A549 (cell line): ENCODE measurements around the gene NDUFB2. TPM values are rescaled to one million over a fixed set of nuclear protein-coding genes. Genes with fewer than 3 reads are reported as not detected.

Source experiments
- ATAC-seq, 2 experiments: fragments of 200-7000 bp in 1 of 2; fragments of >200 bp in 1 of 2; cut with Nextera tagmentation in 1 of 2; cut with Tn5 transposase in 1 of 2; 3 replicates each; pipeline versions ENCODE4 v1.8.0 to v1.9.1; 2018 to 2020; ENCODE audit warnings: mild to moderate bottlenecking in 1 of 2, moderate library complexity in 1 of 2
- CTCF ChIA-PET: fragments of 300-600 bp; sonication (Branson Sonifier 250); formaldehyde crosslinking; extraction: SDS; loops from one replicate; lab custom pipeline; 2021; ENCODE audit warnings: antibody characterized with exemption, inconsistent platforms; lab: Yijun Ruan, JAX
- POLR2A ChIA-PET: fragments of 350-600 bp; formaldehyde crosslinking; extraction: SDS; loops from one replicate; lab custom pipeline; 2021; ENCODE audit warnings: antibody characterized with exemption, inconsistent platforms; lab: Yijun Ruan, JAX
- DNase-seq, 2 experiments: peaks; one replicate each; pipeline versions ENCODE4 v3.0.0 to v3.0.0-alpha.2; 2011 to 2016; ENCODE audit warnings: low read depth in 1 of 2, low spot score in 1 of 2
- FAIRE-seq: peaks from 2 replicates; lab custom pipeline; 2011; peaks lifted over from hg19 to GRCh38; lab: Jason Lieb, UNC
- H3K27ac ChIP-seq, 2 experiments: fragments of >200 bp; sonication (Bioruptor Twin); formaldehyde crosslinking; 3 replicates each; pipeline ENCODE4 v1.5.1; 2016 to 2017
- H3K4me1 ChIP-seq: fragments of >200 bp; sonication (Bioruptor Twin); formaldehyde crosslinking; 3 replicates; pipeline ENCODE4 v1.6.1; 2016
- H3K4me2 ChIP-seq: fragments of >200 bp; sonication (Bioruptor Twin); formaldehyde crosslinking; 3 replicates; pipeline ENCODE4 v1.6.1; 2016
- H3K4me3 ChIP-seq: fragments of >200 bp; sonication (Bioruptor Twin); formaldehyde crosslinking; 3 replicates; pipeline ENCODE4 v1.5.1; 2016
- H3K9me3 ChIP-seq: fragments of >200 bp; sonication (Bioruptor Twin); formaldehyde crosslinking; 3 replicates; pipeline ENCODE4 v1.6.1; 2016
- CBX8 ChIP-seq: fragments of 200-600 bp; sonication (generic); IDR thresholded peaks from 2 replicates; pipeline ENCODE4 v1.6.1; 2016
- CEBPB ChIP-seq, 2 experiments: fragments of >200 bp in 1 of 2; sonication (Bioruptor Twin) in 1 of 2; formaldehyde crosslinking in 1 of 2; IDR thresholded peaks; 2 replicates each; pipeline ENCODE4 v1.6.1; 2012 to 2016
- EHF ChIP-seq: fragments of 250-450 bp; sonication (Bioruptor Pico); IDR thresholded peaks from 2 replicates; pipeline ENCODE4 v1.5.0; 2020; ENCODE audit warnings: mild to moderate bottlenecking
- EHMT2 ChIP-seq: fragments of 200-600 bp; sonication (generic); IDR thresholded peaks from 2 replicates; pipeline ENCODE4 v1.6.1; 2016; ENCODE audit warnings: antibody characterized with exemption, low read depth, mild to moderate bottlenecking, moderate library complexity
- EP300 ChIP-seq, 2 experiments: fragments of >200 bp; sonication (Bioruptor Twin); formaldehyde crosslinking; IDR thresholded peaks; 2 replicates in 1 of 2; 3 replicates in 1 of 2; pipeline ENCODE4 v1.6.1; 2016 to 2017
- ESRRA ChIP-seq: fragments of 150-350 bp; IDR thresholded peaks from 2 replicates; pipeline ENCODE4 v1.6.1; 2014; ENCODE audit warnings: mild to moderate bottlenecking, low read length, borderline replicate concordance
- FOSB ChIP-seq: fragments of 250-450 bp; sonication (Bioruptor Pico); IDR thresholded peaks from 2 replicates; pipeline ENCODE4 v1.5.0; 2020; ENCODE audit warnings: mild to moderate bottlenecking, moderate library complexity
- FOSL2 ChIP-seq, 2 experiments: fragments of 450-650 bp in 1 of 2; fragments of >200 bp in 1 of 2; sonication (Bioruptor Twin) in 1 of 2; formaldehyde crosslinking; IDR thresholded peaks; 2 replicates each; pipeline versions ENCODE4 v1.5.0 to v1.6.1; 2016 to 2020; ENCODE audit warnings: mild to moderate bottlenecking in 1 of 2, moderate library complexity in 1 of 2
- GATA3 ChIP-seq: IDR thresholded peaks from 2 replicates; pipeline ENCODE4 v1.6.1; 2012; ENCODE audit warnings: borderline replicate concordance
- HDAC2 ChIP-seq: fragments of 200-600 bp; sonication (generic); IDR thresholded peaks from 2 replicates; pipeline ENCODE4 v1.6.1; 2016
- JUNB ChIP-seq: fragments of >200 bp; sonication (Bioruptor Twin); formaldehyde crosslinking; IDR thresholded peaks from 2 replicates; pipeline ENCODE4 v1.6.1; 2016
- KDM1A ChIP-seq: fragments of 200-600 bp; sonication (generic); IDR thresholded peaks from 2 replicates; pipeline ENCODE4 v1.6.1; 2016; ENCODE audit warnings: low read depth, mild to moderate bottlenecking
- NPAS2 ChIP-seq: fragments of 250-450 bp; sonication (Bioruptor Pico); IDR thresholded peaks from 2 replicates; pipeline ENCODE4 v1.8.0; 2022; ENCODE audit warnings: mild to moderate bottlenecking, moderate library complexity, borderline replicate concordance
- NR3C1 ChIP-seq: fragments of >200 bp; sonication (Bioruptor Twin); formaldehyde crosslinking; IDR thresholded peaks from 3 replicates; pipeline ENCODE4 v1.6.1; 2017
- PHF8 ChIP-seq: fragments of 200-600 bp; sonication (generic); IDR thresholded peaks from 2 replicates; pipeline ENCODE4 v1.6.1; 2016; ENCODE audit warnings: low read depth, mild to moderate bottlenecking, antibody characterized with exemption, moderate library complexity, borderline replicate concordance
- POLR2A ChIP-seq: IDR thresholded peaks from 2 replicates; pipeline ENCODE4 v1.6.1; 2012; ENCODE audit warnings: mild to moderate bottlenecking, low read length
- RAD21 ChIP-seq, 2 experiments: fragments of >200 bp in 1 of 2; sonication (Bioruptor Twin) in 1 of 2; formaldehyde crosslinking in 1 of 2; IDR thresholded peaks in 1 of 2; conservative IDR thresholded peaks in 1 of 2; 2 replicates in 1 of 2; 3 replicates in 1 of 2; pipeline ENCODE4 v1.6.1; 2012 to 2018; ENCODE audit warnings: inconsistent platforms in 1 of 2
- RNF2 ChIP-seq: fragments of 200-600 bp; sonication (generic); IDR thresholded peaks from 2 replicates; pipeline ENCODE4 v1.6.1; 2016; ENCODE audit warnings: low read depth, mild to moderate bottlenecking, antibody characterized with exemption, moderate library complexity, borderline replicate concordance
- ZC3H11A ChIP-seq: fragments of 450-650 bp; IDR thresholded peaks from 2 replicates; pipeline ENCODE4 v1.6.1; 2014; ENCODE audit warnings: antibody characterized with exemption, mild to moderate bottlenecking
- ZFP36 ChIP-seq: fragments of 450-650 bp; IDR thresholded peaks from 2 replicates; pipeline ENCODE4 v1.6.1; 2014; ENCODE audit warnings: borderline replicate concordance; ENCODE audit not compliant: partially characterized antibody
- ZNF302 ChIP-seq: fragments of 250-450 bp; sonication (Bioruptor Pico); IDR thresholded peaks from 2 replicates; pipeline ENCODE4 v1.9.0; 2021; ENCODE audit warnings: inconsistent platforms, mild to moderate bottlenecking, moderate library complexity
- ZSCAN20 ChIP-seq: fragments of 250-450 bp; sonication (Bioruptor Pico); IDR thresholded peaks from 2 replicates; pipeline ENCODE4 v1.8.0; 2022; ENCODE audit warnings: mild to moderate bottlenecking, moderate library complexity
- WGBS: methylation state at CpG from one replicate; pipeline ENCODE4 v1.1.6; 2017; ENCODE audit errors: missing lambda C conversion rate; 5-methylcytosine and 5-hydroxymethylcytosine counted together
- polyA plus RNA-seq, 4 experiments: library from polyadenylated mRNA; depleted of rRNA in 3 of 4; stranded (reverse); fragments of >200 nt; fragmentation: RNase III in 1 of 4; extraction: RNeasy Plus Mini Kit Qiagen cat#74134 plus additional on column Dnase treatment in 1 of 4; gene quantifications; 2 replicates in 3 of 4; 3 replicates in 1 of 4; pipeline ENCODE4 v1.2.3, GENCODE V29; 2011 to 2017
- TF ChIP-seq, protein P1 (sequence below): IDR thresholded peaks from 2 replicates; pipeline ENCODE4 v1.6.1; 2012
- TF ChIP-seq, protein P2 (sequence below): fragments of >200 bp; sonication (Bioruptor Twin); formaldehyde crosslinking; IDR thresholded peaks from 3 replicates; pipeline ENCODE4 v1.6.1; 2016
- TF ChIP-seq, protein P3 (sequence below): fragments of 150-350 bp; IDR thresholded peaks from 2 replicates; pipeline ENCODE4 v1.6.1; 2014; ENCODE audit warnings: low read depth, mild to moderate bottlenecking, low read length
- TF ChIP-seq, protein P4 (sequence below): fragments of >200 bp; sonication (Bioruptor Twin); formaldehyde crosslinking; IDR thresholded peaks from 3 replicates; pipeline ENCODE4 v1.5.1; 2016
- TF ChIP-seq, protein P5 (sequence below): fragments of 200-600 bp; sonication (generic); IDR thresholded peaks from 2 replicates; pipeline ENCODE4 v1.6.1; 2016; ENCODE audit warnings: antibody characterized with exemption, mild to moderate bottlenecking, moderate library complexity
- TF ChIP-seq, protein P6 (sequence below): fragments of >200 bp; sonication (Bioruptor Twin); formaldehyde crosslinking; IDR thresholded peaks from 2 replicates; pipeline ENCODE4 v1.6.1; 2016

Gene NDUFB2
- polyA plus RNA-seq, 2 of the 4 experiments (the other 2 are of a cell fraction): 370 to 381 TPM

DNA sequence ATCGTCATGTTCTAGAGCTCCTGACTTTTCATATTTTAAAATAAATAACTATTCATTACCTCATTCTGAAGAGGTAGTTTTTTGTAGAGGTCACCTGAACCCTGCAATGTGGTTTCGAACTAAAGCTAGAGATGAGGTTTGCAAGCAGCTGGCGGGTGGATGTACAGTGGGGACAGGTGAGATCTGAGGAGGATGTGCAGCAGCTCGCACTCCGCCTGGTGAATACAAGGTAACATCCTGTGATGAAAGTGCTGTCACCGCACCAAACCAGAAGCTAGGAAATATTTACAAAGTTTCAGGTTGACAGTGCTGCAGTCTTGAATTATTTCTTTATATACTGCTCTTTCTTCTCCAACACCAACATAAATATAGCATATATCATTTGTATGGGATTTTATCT lies 26.5 kb downstream of the NDUFB2 start:
- DNase-seq (no peak), FAIRE-seq (no peak)
- ChIA-PET CTCF (interaction anchor here (1.3 kb wide), 1 partner anchor 17 kb away, joined by 3 read pairs; no protein-coding TSS in a partner anchor), POLR2A (interaction anchor here (0.6 kb wide), 1 partner anchor 16 kb away, joined by 3 read pairs; no protein-coding TSS in a partner anchor)
- Histone ChIP-seq H3K4me2 (no peak overlapping the region), H3K4me1 (no peaks in the 10 kb centered on the region), H3K4me3 (no peak overlapping the region), H3K9me3 (no peaks in the 10 kb centered on the region)
- 92% methylated on average over 6 of the region's 6 CpGs for WGBS
- no peak for TF ChIP-seq POLR2A
- no peak for TF ChIP-seq FOSB (CRISPR knock-in tag)
- TF ChIP-seq EHF: no peak
- TF ChIP-seq, protein P1, sequence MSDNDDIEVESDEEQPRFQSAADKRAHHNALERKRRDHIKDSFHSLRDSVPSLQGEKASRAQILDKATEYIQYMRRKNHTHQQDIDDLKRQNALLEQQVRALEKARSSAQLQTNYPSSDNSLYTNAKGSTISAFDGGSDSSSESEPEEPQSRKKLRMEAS: no peak
- no peak for TF ChIP-seq EP300 (IDR thresholded peaks at IDR 0.05)
- TF ChIP-seq ZSCAN20 (CRISPR knock-in tag): no peak
- TF ChIP-seq RAD21 (conservative IDR thresholded peaks at IDR 0.05 in 1 of 2, IDR thresholded peaks at IDR 0.05 in 1 of 2): no peak
- TF ChIP-seq FOSL2 (IDR thresholded peaks at IDR 0.05): no peak
- TF ChIP-seq FOSL2 (CRISPR knock-in tag; IDR thresholded peaks at IDR 0.05): no peak
- no peak for TF ChIP-seq NPAS2 (CRISPR knock-in tag)
- TF ChIP-seq, all 56 proteins: peak for 0
- no peak for ATAC-seq
- H3K27ac ChIP-seq: no peak overlapping the region

DNA sequence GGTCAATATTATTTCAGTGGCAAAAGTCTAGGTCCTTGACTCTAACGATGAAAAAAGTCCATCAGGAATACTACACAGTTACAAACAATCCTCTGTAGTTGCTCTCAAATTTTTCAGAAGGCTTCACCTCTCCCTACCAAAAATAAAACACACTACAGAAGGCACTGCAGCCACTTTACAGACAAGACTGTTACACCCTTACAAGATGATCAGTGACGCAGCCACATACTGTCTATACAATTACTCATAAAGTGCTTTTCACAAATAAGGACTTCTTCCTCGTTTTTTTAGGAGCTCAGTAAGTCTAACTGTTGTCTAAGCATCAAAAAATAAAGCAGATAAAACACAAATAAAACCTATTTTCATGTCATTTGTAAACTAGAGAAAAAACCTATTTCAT lies 27.1 kb downstream of the NDUFB2 start:
- ATAC-seq: no peak
- H3K4me3 ChIP-seq: no peak overlapping the region
- no peak for DNase-seq
- H3K4me1 ChIP-seq: no peaks in the 10 kb centered on the region
- H3K9me3 ChIP-seq: no peaks in the 10 kb centered on the region
- TF ChIP-seq PHF8: no peak
- TF ChIP-seq, protein P2, sequence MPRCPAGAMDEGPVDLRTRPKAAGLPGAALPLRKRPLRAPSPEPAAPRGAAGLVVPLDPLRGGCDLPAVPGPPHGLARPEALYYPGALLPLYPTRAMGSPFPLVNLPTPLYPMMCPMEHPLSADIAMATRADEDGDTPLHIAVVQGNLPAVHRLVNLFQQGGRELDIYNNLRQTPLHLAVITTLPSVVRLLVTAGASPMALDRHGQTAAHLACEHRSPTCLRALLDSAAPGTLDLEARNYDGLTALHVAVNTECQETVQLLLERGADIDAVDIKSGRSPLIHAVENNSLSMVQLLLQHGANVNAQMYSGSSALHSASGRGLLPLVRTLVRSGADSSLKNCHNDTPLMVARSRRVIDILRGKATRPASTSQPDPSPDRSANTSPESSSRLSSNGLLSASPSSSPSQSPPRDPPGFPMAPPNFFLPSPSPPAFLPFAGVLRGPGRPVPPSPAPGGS: no peak
- TF ChIP-seq CBX8: no peak
- no peak for TF ChIP-seq KDM1A
- TF ChIP-seq, protein P3, sequence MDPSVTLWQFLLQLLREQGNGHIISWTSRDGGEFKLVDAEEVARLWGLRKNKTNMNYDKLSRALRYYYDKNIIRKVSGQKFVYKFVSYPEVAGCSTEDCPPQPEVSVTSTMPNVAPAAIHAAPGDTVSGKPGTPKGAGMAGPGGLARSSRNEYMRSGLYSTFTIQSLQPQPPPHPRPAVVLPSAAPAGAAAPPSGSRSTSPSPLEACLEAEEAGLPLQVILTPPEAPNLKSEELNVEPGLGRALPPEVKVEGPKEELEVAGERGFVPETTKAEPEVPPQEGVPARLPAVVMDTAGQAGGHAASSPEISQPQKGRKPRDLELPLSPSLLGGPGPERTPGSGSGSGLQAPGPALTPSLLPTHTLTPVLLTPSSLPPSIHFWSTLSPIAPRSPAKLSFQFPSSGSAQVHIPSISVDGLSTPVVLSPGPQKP: no peak
- no peak for TF ChIP-seq JUNB
- TF ChIP-seq GATA3: no peak
- no peak for TF ChIP-seq NR3C1
- TF ChIP-seq, protein P4, sequence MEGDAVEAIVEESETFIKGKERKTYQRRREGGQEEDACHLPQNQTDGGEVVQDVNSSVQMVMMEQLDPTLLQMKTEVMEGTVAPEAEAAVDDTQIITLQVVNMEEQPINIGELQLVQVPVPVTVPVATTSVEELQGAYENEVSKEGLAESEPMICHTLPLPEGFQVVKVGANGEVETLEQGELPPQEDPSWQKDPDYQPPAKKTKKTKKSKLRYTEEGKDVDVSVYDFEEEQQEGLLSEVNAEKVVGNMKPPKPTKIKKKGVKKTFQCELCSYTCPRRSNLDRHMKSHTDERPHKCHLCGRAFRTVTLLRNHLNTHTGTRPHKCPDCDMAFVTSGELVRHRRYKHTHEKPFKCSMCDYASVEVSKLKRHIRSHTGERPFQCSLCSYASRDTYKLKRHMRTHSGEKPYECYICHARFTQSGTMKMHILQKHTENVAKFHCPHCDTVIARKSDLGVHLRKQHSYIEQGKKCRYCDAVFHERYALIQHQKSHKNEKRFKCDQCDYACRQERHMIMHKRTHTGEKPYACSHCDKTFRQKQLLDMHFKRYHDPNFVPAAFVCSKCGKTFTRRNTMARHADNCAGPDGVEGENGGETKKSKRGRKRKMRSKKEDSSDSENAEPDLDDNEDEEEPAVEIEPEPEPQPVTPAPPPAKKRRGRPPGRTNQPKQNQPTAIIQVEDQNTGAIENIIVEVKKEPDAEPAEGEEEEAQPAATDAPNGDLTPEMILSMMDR: no peak
- TF ChIP-seq EHF: no peak
- TF ChIP-seq, protein P5, sequence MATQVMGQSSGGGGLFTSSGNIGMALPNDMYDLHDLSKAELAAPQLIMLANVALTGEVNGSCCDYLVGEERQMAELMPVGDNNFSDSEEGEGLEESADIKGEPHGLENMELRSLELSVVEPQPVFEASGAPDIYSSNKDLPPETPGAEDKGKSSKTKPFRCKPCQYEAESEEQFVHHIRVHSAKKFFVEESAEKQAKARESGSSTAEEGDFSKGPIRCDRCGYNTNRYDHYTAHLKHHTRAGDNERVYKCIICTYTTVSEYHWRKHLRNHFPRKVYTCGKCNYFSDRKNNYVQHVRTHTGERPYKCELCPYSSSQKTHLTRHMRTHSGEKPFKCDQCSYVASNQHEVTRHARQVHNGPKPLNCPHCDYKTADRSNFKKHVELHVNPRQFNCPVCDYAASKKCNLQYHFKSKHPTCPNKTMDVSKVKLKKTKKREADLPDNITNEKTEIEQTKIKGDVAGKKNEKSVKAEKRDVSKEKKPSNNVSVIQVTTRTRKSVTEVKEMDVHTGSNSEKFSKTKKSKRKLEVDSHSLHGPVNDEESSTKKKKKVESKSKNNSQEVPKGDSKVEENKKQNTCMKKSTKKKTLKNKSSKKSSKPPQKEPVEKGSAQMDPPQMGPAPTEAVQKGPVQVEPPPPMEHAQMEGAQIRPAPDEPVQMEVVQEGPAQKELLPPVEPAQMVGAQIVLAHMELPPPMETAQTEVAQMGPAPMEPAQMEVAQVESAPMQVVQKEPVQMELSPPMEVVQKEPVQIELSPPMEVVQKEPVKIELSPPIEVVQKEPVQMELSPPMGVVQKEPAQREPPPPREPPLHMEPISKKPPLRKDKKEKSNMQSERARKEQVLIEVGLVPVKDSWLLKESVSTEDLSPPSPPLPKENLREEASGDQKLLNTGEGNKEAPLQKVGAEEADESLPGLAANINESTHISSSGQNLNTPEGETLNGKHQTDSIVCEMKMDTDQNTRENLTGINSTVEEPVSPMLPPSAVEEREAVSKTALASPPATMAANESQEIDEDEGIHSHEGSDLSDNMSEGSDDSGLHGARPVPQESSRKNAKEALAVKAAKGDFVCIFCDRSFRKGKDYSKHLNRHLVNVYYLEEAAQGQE: no peak
- TF ChIP-seq RNF2: no peak
- TF ChIP-seq, protein P6, sequence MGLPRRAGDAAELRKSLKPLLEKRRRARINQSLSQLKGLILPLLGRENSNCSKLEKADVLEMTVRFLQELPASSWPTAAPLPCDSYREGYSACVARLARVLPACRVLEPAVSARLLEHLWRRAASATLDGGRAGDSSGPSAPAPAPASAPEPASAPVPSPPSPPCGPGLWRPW: no peak
- TF ChIP-seq ZNF302 (CRISPR knock-in tag): no peak
- no peak for TF ChIP-seq ESRRA
- TF ChIP-seq ZC3H11A: no peak
- TF ChIP-seq HDAC2: no peak
- TF ChIP-seq EHMT2: no peak
- TF ChIP-seq ZFP36: no peak
- no peak for TF ChIP-seq CEBPB (IDR thresholded peaks at IDR 0.05)
- no peak overlapping the region for H3K27ac ChIP-seq
- ChIA-PET POLR2A (no interaction called here), CTCF (interaction anchor here (1.3 kb wide), 1 partner anchor 16 kb away, joined by 3 read pairs; no protein-coding TSS in a partner anchor)
- FAIRE-seq: no peak
- H3K4me2 ChIP-seq: no peak overlapping the region
- 69% methylated on average over 3 of the region's 3 CpGs for WGBS
